ENCODE results near the gene PARD6G. TPM values are rescaled to one million over a fixed set of nuclear protein-coding genes. Genes with fewer than 3 reads are reported as not detected.

The PARD6G gene
- total and polyA plus RNA-seq, 2 of the 8 experiments (the other 6 are each of a cell fraction or from before 2014, with no cell fraction given): 11.3 to 17.9 TPM

GRCh38 chr18:80194874-80195570 is 52.3 kb downstream of the PARD6G start:
- FAIRE-seq: no peak
- Histone ChIP-seq H3K79me2 (ENCODE audit: control insufficient read depth in 1 of 2, insufficient read depth in 2 of 2, low read length in 2 of 2) (no peaks in the 10 kb centered on the region), H4K8ac (ENCODE audit: extremely low read depth, insufficient read depth, low read length) (no peak overlapping the region), H3K79me1 (ENCODE audit: low read depth, low read length) (no peaks in the 10 kb centered on the region), H2BK15ac (ENCODE audit: low read length) (no peak overlapping the region), H3K9me3 (ENCODE audit: insufficient read depth in 2 of 2, low read depth in 1 of 2, low read length in 1 of 2) (no peaks in the 10 kb centered on the region), H3K27ac (ENCODE audit: low read depth, low read length) (no peak overlapping the region), H3K4me2 (ENCODE audit: insufficient read depth in 1 of 2, low read depth in 2 of 2, low read length in 2 of 2) (no peak overlapping the region), H2BK12ac (ENCODE audit: low read depth, low read length) (peak overlapping the region; percentile 7; the same call in 1 of the 2 replicates), H2BK20ac (ENCODE audit: low read length) (no peak overlapping the region), H4K20me1 (replicated peaks in 1 of 2; ENCODE audit: control insufficient read depth in 1 of 2, insufficient read depth in 2 of 2, low read length in 2 of 2) (no peaks in the 10 kb centered on the region), H3K23ac (ENCODE audit: insufficient read length) (no peak overlapping the region), H2BK120ac (replicated peaks; ENCODE audit: low read depth, low read length) (no peak overlapping the region), H3K18ac (ENCODE audit: extremely low read depth, low read length) (no peak overlapping the region), H3K9ac (replicated peaks in 1 of 4; ENCODE audit: extremely low read depth in 1 of 4, low read depth in 3 of 4, low read length in 3 of 4) (no peak overlapping the region), H3K27me3 (replicated peaks in 1 of 4; ENCODE audit: control insufficient read depth in 3 of 4, extremely low read depth in 1 of 4, insufficient read depth in 3 of 4, low read length in 3 of 4) (no peaks in the 10 kb centered on the region), H3K4ac (replicated peaks; ENCODE audit: insufficient read length, low read depth, low read length) (no peak overlapping the region), H4K91ac (replicated peaks; ENCODE audit: insufficient read length, low read length) (no peak overlapping the region), H3K36me3 (ENCODE audit: control insufficient read depth in 2 of 4, insufficient read depth in 4 of 4, low read length in 3 of 4) (no peaks in the 10 kb centered on the region; a peak in 1 of 8 replicates), H3K56ac (replicated peaks; ENCODE audit: insufficient read length, low read depth, low read length) (no peak overlapping the region), H3K4me3 (ENCODE audit: extremely low read depth in 1 of 4, insufficient read depth in 2 of 4, low read depth in 3 of 4, low read length in 4 of 4) (no peak overlapping the region), H3K4me1 (replicated peaks in 1 of 4; ENCODE audit: control insufficient read depth in 3 of 4, insufficient read depth in 4 of 4, low read length in 3 of 4) (peaks cover 2 to 16% (median 5%) of the 10 kb centered on the region in 4 experiments; a peak in 6 of 7 replicates), H2AFZ (ENCODE audit: low read length) (no peak overlapping the region), H3K14ac (ENCODE audit: insufficient read length) (no peak overlapping the region), H2AK5ac (ENCODE audit: low read depth, low read length) (no peak overlapping the region), H2BK5ac (ENCODE audit: low read depth, low read length) (0 out of 2 replicates have a peak overlapping the region, but pooled peaks have one; percentile 1), H3K23me2 (ENCODE audit: low read depth, low read length) (no peaks in the 10 kb centered on the region), H4K5ac (ENCODE audit: insufficient read length, low read depth, low read length) (no peak overlapping the region)
- DNase-seq (ENCODE audit: low read depth in 1 of 2, low spot score in 2 of 2): peak in 1 of 2 experiments; percentile 36
- ChIA-PET CTCF (ENCODE audit: partially characterized antibody) (interaction anchor here (0.7 to 2.5 kb wide), 6 partner anchors 8 to 61 kb away, joined by 3 to 10 read pairs (median 4); no protein-coding TSS in a partner anchor), POLR2A (ENCODE audit: partially characterized antibody) (interaction anchor here (1.1 kb wide), 1 partner anchor 45 kb away, joined by 3 read pairs; no protein-coding TSS in a partner anchor)
- WGBS, 2 experiments (ENCODE audit: extremely low coverage in 1 of 2, insufficient coverage in 1 of 2, insufficient read length in 1 of 2, insufficient replicate concordance in 2 of 2, low coverage in 1 of 2, low lambda C conversion rate in 2 of 2, missing lambda C conversion rate in 1 of 2): 83% methylated on average over 15 of the region's 15 CpGs; no CpG with 5 or more reads in 1 of the 2 experiments
- TF ChIP-seq BRCA1 (IDR thresholded peaks at IDR 0.05; ENCODE audit: low read depth, low read length): no peak

All from H1 (cell line).